Measurements from ENCODE around the gene KDM4C. TPM values are rescaled to one million over a fixed set of nuclear protein-coding genes. Genes with fewer than 3 reads are reported as not detected.

KDM4C gene
- total RNA-seq, 1 donor from 2014 or later = 18.2 TPM

DNA sequence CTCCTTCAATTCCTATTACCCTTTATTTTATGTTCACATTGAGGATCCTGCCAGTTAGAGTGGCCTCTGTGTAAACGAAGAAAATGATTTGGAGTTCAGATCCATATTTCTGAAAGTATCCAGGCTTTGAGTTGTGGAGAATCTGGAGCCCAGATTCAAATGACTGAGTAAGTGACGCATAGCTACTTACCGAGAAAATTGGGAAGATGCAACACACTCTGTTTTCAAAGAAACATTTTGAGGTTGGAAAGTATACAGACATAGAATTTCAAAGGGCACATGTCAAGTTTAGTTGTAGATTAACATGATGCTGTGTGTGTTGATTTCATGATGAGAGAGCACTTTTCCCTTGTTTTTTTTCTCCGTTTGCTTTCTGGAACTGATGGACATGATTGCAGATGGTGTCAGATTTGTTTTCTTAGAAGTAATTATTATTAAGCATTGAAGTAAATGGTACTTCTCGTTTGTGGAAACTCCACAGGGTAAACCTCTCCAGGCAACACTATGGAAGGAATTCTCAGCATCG lies 148.1 kb downstream of the KDM4C start:
- Histone ChIP-seq H3K79me2 (ENCODE audit: insufficient read depth, low read length) (no peaks in the 10 kb centered on the region), H3K4me2 (ENCODE audit: low read length) (no peak overlapping the region), H3K9me3 (ENCODE audit: insufficient read depth, low read depth, low read length) (no peaks in the 10 kb centered on the region), H4K20me1 (ENCODE audit: insufficient read depth, low read length) (no peaks in the 10 kb centered on the region), H3K27ac (ENCODE audit: low read depth, low read length) (no peak overlapping the region), H3K4me3 (ENCODE audit: insufficient read depth, low read depth, low read length) (no peak overlapping the region), H3K9ac (ENCODE audit: low read length) (no peak overlapping the region), H2AFZ (ENCODE audit: low read depth, low read length) (no peak overlapping the region), H3K27me3 (ENCODE audit: insufficient read depth, low read length) (no peaks in the 10 kb centered on the region), H3K4me1 (ENCODE audit: insufficient read depth, low read length) (peaks cover 4% of the 10 kb centered on the region), H3K36me3 (ENCODE audit: insufficient read depth, low read length) (no peaks in the 10 kb centered on the region)
- Mint-ChIP-seq H3K36me3 (ENCODE audit: low read depth, unreplicated experiment) (no peaks in the 10 kb centered on the region), H3K9me3 (ENCODE audit: unreplicated experiment) (no peaks in the 10 kb centered on the region), H3K4me1 (ENCODE audit: low read depth, unreplicated experiment) (peaks cover 4% of the 10 kb centered on the region), H3K4me3 (ENCODE audit: unreplicated experiment) (no peak overlapping the region), H3K27ac (ENCODE audit: unreplicated experiment) (no peak overlapping the region), H3K27me3 (ENCODE audit: low read depth, unreplicated experiment) (no peaks in the 10 kb centered on the region)
- no peak for DNase-seq (ENCODE audit: low read depth)
- FAIRE-seq = no peak
- TF ChIP-seq, protein P1, sequence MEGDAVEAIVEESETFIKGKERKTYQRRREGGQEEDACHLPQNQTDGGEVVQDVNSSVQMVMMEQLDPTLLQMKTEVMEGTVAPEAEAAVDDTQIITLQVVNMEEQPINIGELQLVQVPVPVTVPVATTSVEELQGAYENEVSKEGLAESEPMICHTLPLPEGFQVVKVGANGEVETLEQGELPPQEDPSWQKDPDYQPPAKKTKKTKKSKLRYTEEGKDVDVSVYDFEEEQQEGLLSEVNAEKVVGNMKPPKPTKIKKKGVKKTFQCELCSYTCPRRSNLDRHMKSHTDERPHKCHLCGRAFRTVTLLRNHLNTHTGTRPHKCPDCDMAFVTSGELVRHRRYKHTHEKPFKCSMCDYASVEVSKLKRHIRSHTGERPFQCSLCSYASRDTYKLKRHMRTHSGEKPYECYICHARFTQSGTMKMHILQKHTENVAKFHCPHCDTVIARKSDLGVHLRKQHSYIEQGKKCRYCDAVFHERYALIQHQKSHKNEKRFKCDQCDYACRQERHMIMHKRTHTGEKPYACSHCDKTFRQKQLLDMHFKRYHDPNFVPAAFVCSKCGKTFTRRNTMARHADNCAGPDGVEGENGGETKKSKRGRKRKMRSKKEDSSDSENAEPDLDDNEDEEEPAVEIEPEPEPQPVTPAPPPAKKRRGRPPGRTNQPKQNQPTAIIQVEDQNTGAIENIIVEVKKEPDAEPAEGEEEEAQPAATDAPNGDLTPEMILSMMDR (IDR thresholded peaks at IDR 0.05; ENCODE audit: insufficient read depth, low read depth, low read length) = no peak
- TF ChIP-seq EZH2 (IDR thresholded peaks at IDR 0.05; ENCODE audit: insufficient read depth, low read length) = no peak

DNA sequence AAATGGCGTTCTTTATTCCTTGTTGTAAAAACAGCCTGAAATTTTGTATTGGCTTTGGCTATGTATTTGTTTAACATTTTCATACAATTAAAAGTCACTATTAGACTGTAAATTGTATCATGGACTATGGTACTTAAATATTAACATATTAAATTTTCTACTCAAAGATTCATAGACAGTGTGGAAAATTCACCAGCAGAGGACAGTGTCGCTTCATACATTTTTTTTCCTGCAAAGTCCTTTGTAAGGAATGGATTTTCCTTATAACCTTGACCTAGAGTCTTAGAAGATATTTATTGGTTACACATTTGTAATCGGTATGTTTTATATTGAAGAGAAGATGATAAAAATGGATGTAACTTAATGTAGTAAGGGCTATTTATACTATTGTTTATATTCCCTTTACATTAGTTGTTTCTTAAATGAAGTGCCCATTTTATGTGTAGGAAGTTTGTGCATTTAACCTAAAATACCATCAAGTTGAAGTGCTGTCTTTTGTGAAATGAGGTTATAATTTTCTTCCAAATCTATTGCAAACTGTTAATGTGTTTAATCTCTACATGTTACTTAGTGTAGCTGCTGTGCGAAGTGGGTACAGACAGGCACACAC lies 150.1 kb downstream of the KDM4C start:
- Mint-ChIP-seq H3K36me3 (ENCODE audit: low read depth, unreplicated experiment) (no peaks in the 10 kb centered on the region), H3K9me3 (ENCODE audit: unreplicated experiment) (no peaks in the 10 kb centered on the region), H3K27ac (ENCODE audit: unreplicated experiment) (no peak overlapping the region), H3K4me3 (ENCODE audit: unreplicated experiment) (no peak overlapping the region), H3K4me1 (ENCODE audit: low read depth, unreplicated experiment) (no peaks in the 10 kb centered on the region), H3K27me3 (ENCODE audit: low read depth, unreplicated experiment) (no peaks in the 10 kb centered on the region)
- Histone ChIP-seq H3K36me3 (ENCODE audit: insufficient read depth, low read length) (no peaks in the 10 kb centered on the region), H3K79me2 (ENCODE audit: insufficient read depth, low read length) (no peaks in the 10 kb centered on the region), H2AFZ (ENCODE audit: low read depth, low read length) (no peak overlapping the region), H3K9me3 (ENCODE audit: insufficient read depth, low read depth, low read length) (no peaks in the 10 kb centered on the region), H3K4me1 (ENCODE audit: insufficient read depth, low read length) (peaks cover under 1% of the 10 kb centered on the region), H3K4me3 (ENCODE audit: insufficient read depth, low read depth, low read length) (no peak overlapping the region), H3K27ac (ENCODE audit: low read depth, low read length) (no peak overlapping the region), H3K27me3 (ENCODE audit: insufficient read depth, low read length) (no peaks in the 10 kb centered on the region), H4K20me1 (ENCODE audit: insufficient read depth, low read length) (no peaks in the 10 kb centered on the region), H3K9ac (ENCODE audit: low read length) (no peak overlapping the region), H3K4me2 (ENCODE audit: low read length) (no peak overlapping the region)
- no peak for DNase-seq (ENCODE audit: low read depth)
- FAIRE-seq = peak; percentile 65
- no peak for TF ChIP-seq EZH2 (IDR thresholded peaks at IDR 0.05; ENCODE audit: insufficient read depth, low read length)
- TF ChIP-seq, protein P1 (IDR thresholded peaks at IDR 0.05; ENCODE audit: insufficient read depth, low read depth, low read length) = peak; percentile 67

DNA sequence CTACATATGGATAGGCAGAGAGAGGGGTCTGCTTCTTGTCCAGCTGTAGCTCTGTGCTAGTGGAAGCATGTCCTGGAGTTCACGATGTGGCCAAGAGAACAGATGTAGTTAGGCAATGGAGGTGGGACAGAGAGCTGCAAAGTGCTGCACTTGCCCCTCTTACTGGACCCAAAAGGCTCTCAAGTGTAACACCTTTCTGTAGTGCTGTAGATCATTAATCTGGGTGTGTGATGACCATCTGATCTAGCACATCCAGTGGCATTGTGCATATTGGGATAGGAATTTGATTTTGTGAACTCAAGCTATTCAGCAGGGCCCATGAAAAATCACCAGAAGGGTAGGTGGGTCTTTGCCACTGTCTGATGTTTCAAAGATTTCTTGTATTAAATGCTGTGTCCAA lies 151.4 kb downstream of the KDM4C start:
- DNase-seq (ENCODE audit: low read depth) = no peak
- Histone ChIP-seq H3K27ac (ENCODE audit: low read depth, low read length) (no peak overlapping the region), H3K9me3 (ENCODE audit: insufficient read depth, low read depth, low read length) (no peaks in the 10 kb centered on the region), H3K79me2 (ENCODE audit: insufficient read depth, low read length) (no peaks in the 10 kb centered on the region), H3K36me3 (ENCODE audit: insufficient read depth, low read length) (no peaks in the 10 kb centered on the region), H2AFZ (ENCODE audit: low read depth, low read length) (no peak overlapping the region), H3K4me1 (ENCODE audit: insufficient read depth, low read length) (no peaks in the 10 kb centered on the region), H3K27me3 (ENCODE audit: insufficient read depth, low read length) (no peaks in the 10 kb centered on the region), H3K4me2 (ENCODE audit: low read length) (no peak overlapping the region), H4K20me1 (ENCODE audit: insufficient read depth, low read length) (no peaks in the 10 kb centered on the region), H3K4me3 (ENCODE audit: insufficient read depth, low read depth, low read length) (no peak overlapping the region), H3K9ac (ENCODE audit: low read length) (no peak overlapping the region)
- H3K27ac Mint-ChIP-seq (ENCODE audit: unreplicated experiment) = no peak overlapping the region
- H3K36me3 Mint-ChIP-seq (ENCODE audit: low read depth, unreplicated experiment) = no peaks in the 10 kb centered on the region
- no peaks in the 10 kb centered on the region for H3K27me3 Mint-ChIP-seq (ENCODE audit: low read depth, unreplicated experiment)
- TF ChIP-seq EZH2 (IDR thresholded peaks at IDR 0.05; ENCODE audit: insufficient read depth, low read length) = no peak
- TF ChIP-seq, protein P1 (IDR thresholded peaks at IDR 0.05; ENCODE audit: insufficient read depth, low read depth, low read length) = no peak
- H3K9me3 Mint-ChIP-seq (ENCODE audit: unreplicated experiment) = no peaks in the 10 kb centered on the region
- no peak overlapping the region for H3K4me3 Mint-ChIP-seq (ENCODE audit: unreplicated experiment)
- no peaks in the 10 kb centered on the region for H3K4me1 Mint-ChIP-seq (ENCODE audit: low read depth, unreplicated experiment)
- FAIRE-seq = no peak
